ENCODE results near the gene SLF1.

Gene SLF1

GRCh38 chr5:94693043-94693822 lies 74.8 kb downstream of the SLF1 start:
- H3K4me3 ChIP-seq (ENCODE audit: low read length), result no peak overlapping the region
- DNase-seq (ENCODE audit: low read depth), result peak; percentile 95
- TF ChIP-seq, protein P1, sequence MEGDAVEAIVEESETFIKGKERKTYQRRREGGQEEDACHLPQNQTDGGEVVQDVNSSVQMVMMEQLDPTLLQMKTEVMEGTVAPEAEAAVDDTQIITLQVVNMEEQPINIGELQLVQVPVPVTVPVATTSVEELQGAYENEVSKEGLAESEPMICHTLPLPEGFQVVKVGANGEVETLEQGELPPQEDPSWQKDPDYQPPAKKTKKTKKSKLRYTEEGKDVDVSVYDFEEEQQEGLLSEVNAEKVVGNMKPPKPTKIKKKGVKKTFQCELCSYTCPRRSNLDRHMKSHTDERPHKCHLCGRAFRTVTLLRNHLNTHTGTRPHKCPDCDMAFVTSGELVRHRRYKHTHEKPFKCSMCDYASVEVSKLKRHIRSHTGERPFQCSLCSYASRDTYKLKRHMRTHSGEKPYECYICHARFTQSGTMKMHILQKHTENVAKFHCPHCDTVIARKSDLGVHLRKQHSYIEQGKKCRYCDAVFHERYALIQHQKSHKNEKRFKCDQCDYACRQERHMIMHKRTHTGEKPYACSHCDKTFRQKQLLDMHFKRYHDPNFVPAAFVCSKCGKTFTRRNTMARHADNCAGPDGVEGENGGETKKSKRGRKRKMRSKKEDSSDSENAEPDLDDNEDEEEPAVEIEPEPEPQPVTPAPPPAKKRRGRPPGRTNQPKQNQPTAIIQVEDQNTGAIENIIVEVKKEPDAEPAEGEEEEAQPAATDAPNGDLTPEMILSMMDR (conservative IDR thresholded peaks at IDR 0.05; ENCODE audit: low read length), result peak; percentile 59

DNA sequence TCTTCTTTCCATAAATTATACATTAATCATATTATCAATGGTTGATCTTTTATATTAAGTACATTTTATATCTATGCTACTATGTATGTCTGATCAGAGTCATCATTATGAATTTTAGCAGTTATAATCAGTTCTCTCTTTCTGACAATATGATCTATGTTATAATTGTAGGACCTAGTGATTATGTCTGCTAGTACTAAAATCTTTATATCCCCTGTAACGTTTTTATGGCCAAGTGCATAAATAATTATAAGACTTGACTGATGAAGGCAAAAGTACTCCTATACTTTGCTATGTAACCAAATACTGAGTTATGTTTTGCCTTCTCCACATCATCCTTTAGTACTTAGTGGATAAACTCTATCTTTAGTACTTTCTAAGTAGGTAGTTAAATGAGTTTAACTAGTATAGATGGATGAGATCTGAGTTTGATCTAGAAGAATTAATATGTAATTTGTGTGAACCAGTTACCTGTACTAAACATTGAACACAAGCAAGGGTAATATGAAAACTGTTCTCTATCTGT lies 75.4 kb downstream of the SLF1 start:
- H3K4me3 ChIP-seq (ENCODE audit: low read length), result no peak overlapping the region
- DNase-seq (ENCODE audit: low read depth), result no peak
- TF ChIP-seq, protein P1 (conservative IDR thresholded peaks at IDR 0.05; ENCODE audit: low read length), result no peak

- no peak overlapping the region for H3K4me3 ChIP-seq (ENCODE audit: low read length)
- TF ChIP-seq, protein P1 (conservative IDR thresholded peaks at IDR 0.05; ENCODE audit: low read length), result no peak
- DNase-seq (ENCODE audit: low read depth), result peak; percentile 66
Observed at GRCh38 chr5:94694671-94695070, 76.2 kb downstream of the SLF1 start.

GRCh38 chr5:94698197-94698596 lies 79.7 kb downstream of the SLF1 start:
- no peak for DNase-seq (ENCODE audit: low read depth)
- no peak overlapping the region for H3K4me3 ChIP-seq (ENCODE audit: low read length)
- TF ChIP-seq, protein P1 (conservative IDR thresholded peaks at IDR 0.05; ENCODE audit: low read length), result no peak

DNA sequence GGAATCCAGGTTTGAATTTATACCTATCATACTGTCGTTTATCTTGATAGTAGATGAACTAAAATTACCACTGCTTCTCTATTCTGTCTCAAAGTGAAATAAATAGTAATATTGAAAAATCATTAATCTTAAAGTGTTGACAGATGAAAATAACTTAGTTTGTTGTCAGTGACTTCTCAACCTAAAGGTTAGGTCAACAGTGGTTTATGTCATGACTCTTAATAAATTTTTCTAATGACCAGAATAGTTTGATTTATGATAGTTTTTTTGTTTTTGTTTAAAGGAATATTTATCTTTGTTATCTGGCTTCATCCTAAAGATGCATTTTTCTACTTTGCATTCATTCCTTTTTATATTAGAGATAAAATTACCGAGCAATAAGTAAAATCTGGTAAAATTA lies 81.1 kb downstream of the SLF1 start:
- no peak overlapping the region for H3K4me3 ChIP-seq (ENCODE audit: low read length)
- TF ChIP-seq, protein P1 (conservative IDR thresholded peaks at IDR 0.05; ENCODE audit: low read length), result no peak
- no peak for DNase-seq (ENCODE audit: low read depth)

DNA sequence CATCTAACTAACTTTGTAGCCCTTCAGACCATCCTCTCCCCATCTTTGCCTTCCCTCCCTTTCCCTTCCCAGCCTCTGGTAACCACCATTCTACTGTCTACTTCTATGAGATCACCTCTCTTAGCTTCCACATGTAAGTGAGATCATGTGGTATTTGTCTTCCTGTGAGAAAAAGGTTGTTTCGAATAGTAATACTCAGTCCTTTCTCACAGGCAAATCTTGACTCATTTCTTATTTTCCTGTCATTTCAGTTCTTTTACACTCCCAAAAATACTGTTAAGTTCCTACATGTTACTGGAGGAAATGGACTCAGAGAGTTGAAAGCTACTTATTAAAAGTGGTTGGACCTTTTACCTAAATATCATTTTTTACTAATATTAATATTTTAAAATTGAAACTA lies 82.1 kb downstream of the SLF1 start:
- DNase-seq (ENCODE audit: low read depth), result no peak
- H3K4me3 ChIP-seq (ENCODE audit: low read length), result no peak overlapping the region
- TF ChIP-seq, protein P1 (conservative IDR thresholded peaks at IDR 0.05; ENCODE audit: low read length), result no peak

GRCh38 chr5:94702729-94703128 lies 84.3 kb downstream of the SLF1 start:
- TF ChIP-seq, protein P1 (conservative IDR thresholded peaks at IDR 0.05; ENCODE audit: low read length), result no peak
- H3K4me3 ChIP-seq (ENCODE audit: low read length), result no peak overlapping the region
- DNase-seq (ENCODE audit: low read depth), result no peak
